Activated naive CD4-positive, alpha-beta T cell treated with anti-CD3 and anti-CD28 coated beads for 36 hours (primary cell): ENCODE results near the gene BOLL. TPM values are rescaled to one million over a fixed set of nuclear protein-coding genes. Genes with fewer than 3 reads are reported as not detected.
"Not testable (repeated sequence)": the region's sequence is repeated elsewhere in the genome, so short reads cannot be mapped to it uniquely, and the experiment has no call there.

Experiments
- CTCF ChIA-PET: fragments of 350-600 bp; sonication (Branson Sonifier 250); formaldehyde crosslinking; loops from one replicate; lab custom pipeline; 2021; ENCODE audit warnings: antibody characterized with exemption; lab: Charles Lee
- DNase-seq: peaks from one replicate; pipeline ENCODE4 v3.0.0-alpha.2; 2020
- H3K27ac Mint-ChIP-seq: one replicate; pipeline ENCODE4 v1.8.0; 2021; ENCODE audit warnings: mild to moderate bottlenecking, mixed read lengths
- H3K27me3 Mint-ChIP-seq: one replicate; pipeline ENCODE4 v1.8.0; 2021; ENCODE audit warnings: low read depth, mixed read lengths
- H3K36me3 Mint-ChIP-seq: one replicate; pipeline ENCODE4 v1.8.0; 2021; ENCODE audit warnings: low read depth, mixed read lengths
- H3K4me1 Mint-ChIP-seq: one replicate; pipeline ENCODE4 v1.8.0; 2021; ENCODE audit warnings: low read depth, mixed read lengths
- H3K4me3 Mint-ChIP-seq: one replicate; pipeline ENCODE4 v1.8.0; 2021; ENCODE audit warnings: mild to moderate bottlenecking, moderate library complexity, mixed read lengths
- H3K9me3 Mint-ChIP-seq: one replicate; pipeline ENCODE4 v1.8.0; 2021; ENCODE audit warnings: mixed read lengths
- intact Hi-C: fragments of 100-400 bp; cut with micrococcal nuclease; formaldehyde crosslinking; loops from one replicate; pipeline ENCODE4 v1.15.1; 2023
- total RNA-seq, 2 experiments: library from RNA; stranded (reverse); gene quantifications; one replicate each; pipeline ENCODE4 v1.2.3, GENCODE V29; 2021

The BOLL gene
- total RNA-seq, 2 experiments from 2014 or later = 0.12 TPM; not detected in 1

GRCh38 chr2:197700960-197701359, 84.2 kb downstream of the BOLL start:
- peaks cover 1% of the 10 kb centered on the region for H3K27me3 Mint-ChIP-seq
- H3K4me3 Mint-ChIP-seq = no peak overlapping the region
- no peak overlapping the region for H3K27ac Mint-ChIP-seq
- CTCF ChIA-PET = no interaction called here
- intact Hi-C loops = loop anchor here (10.0 kb wide), 3 partner anchors 234 to 776 kb away; partner anchors contain the start of gene PGAP1
- no peaks in the 10 kb centered on the region for H3K36me3 Mint-ChIP-seq
- no peak for DNase-seq
- no peaks in the 10 kb centered on the region for H3K9me3 Mint-ChIP-seq
- peaks cover 9% of the 10 kb centered on the region for H3K4me1 Mint-ChIP-seq

GRCh38 chr2:197699724-197700123, 85.4 kb downstream of the BOLL start:
- H3K4me3 Mint-ChIP-seq, H3K27ac Mint-ChIP-seq, DNase-seq, H3K9me3 Mint-ChIP-seq, H3K36me3 Mint-ChIP-seq, CTCF ChIA-PET, H3K27me3 Mint-ChIP-seq, H3K4me1 Mint-ChIP-seq: not testable (repeated sequence)
- intact Hi-C loops = loop anchor here (10.0 kb wide), 3 partner anchors 235 to 775 kb away; partner anchors contain the start of gene PGAP1

GRCh38 chr2:197696571-197696970, 88.5 kb downstream of the BOLL start:
- CTCF ChIA-PET, H3K4me3 Mint-ChIP-seq, H3K27me3 Mint-ChIP-seq, H3K9me3 Mint-ChIP-seq, H3K4me1 Mint-ChIP-seq, H3K36me3 Mint-ChIP-seq, DNase-seq, H3K27ac Mint-ChIP-seq, intact Hi-C loops: not testable (repeated sequence)

- H3K4me3 Mint-ChIP-seq, H3K27me3 Mint-ChIP-seq, H3K36me3 Mint-ChIP-seq, intact Hi-C loops, H3K27ac Mint-ChIP-seq, CTCF ChIA-PET, H3K4me1 Mint-ChIP-seq, DNase-seq, H3K9me3 Mint-ChIP-seq: not testable (repeated sequence)
Observed at GRCh38 chr2:197695971-197696370, 89.1 kb downstream of the BOLL start.

- H3K4me1 Mint-ChIP-seq, H3K27me3 Mint-ChIP-seq, H3K9me3 Mint-ChIP-seq, intact Hi-C loops, H3K36me3 Mint-ChIP-seq, CTCF ChIA-PET, H3K27ac Mint-ChIP-seq, H3K4me3 Mint-ChIP-seq, DNase-seq: not testable (repeated sequence)
Observed at GRCh38 chr2:197695206-197695605, 89.9 kb downstream of the BOLL start.

- Mint-ChIP-seq H3K27me3 (peaks cover 2% of the 10 kb centered on the region), H3K27ac (no peak overlapping the region), H3K36me3 (no peaks in the 10 kb centered on the region), H3K4me1 (no peaks in the 10 kb centered on the region), H3K9me3 (no peaks in the 10 kb centered on the region), H3K4me3 (no peak overlapping the region)
- no peak for DNase-seq
- CTCF ChIA-PET = no interaction called here
- intact Hi-C loops = no loop called here
Observed at GRCh38 chr2:197677483-197677882, 107.6 kb downstream of the BOLL start.

GRCh38 chr2:197677056-197677455, 108.1 kb downstream of the BOLL start:
- intact Hi-C loops = no loop called here
- Mint-ChIP-seq H3K4me3 (no peak overlapping the region), H3K27me3 (peaks cover 2% of the 10 kb centered on the region), H3K4me1 (no peaks in the 10 kb centered on the region), H3K36me3 (no peaks in the 10 kb centered on the region), H3K9me3 (no peaks in the 10 kb centered on the region), H3K27ac (no peak overlapping the region)
- CTCF ChIA-PET = no interaction called here
- DNase-seq = no peak

Other genes starting within 250 kb of the BOLL start
- gene RFTN2, start 109.7 kb downstream of the BOLL start, total RNA-seq = not detected
- 1 to 10 TPM; 7.5 to 8.8 TPM for gene MARS2, start 80.0 kb downstream of the BOLL start, total RNA-seq
- 1 to 10 TPM; 3.3 to 3.5 TPM for gene PLCL1, start 19.3 kb upstream of the BOLL start, total RNA-seq